GM12892 (cell line): ENCODE measurements around the gene RPL13.

Experiments used
- POLR2A ChIP-seq: IDR thresholded peaks from 2 replicates; pipeline ENCODE4 v1.6.1; 2011; ENCODE audit warnings: low read depth, low read length, control low read depth
- POLR2AphosphoS5 ChIP-seq: IDR thresholded peaks from 2 replicates; pipeline ENCODE4 v1.6.1; 2011; ENCODE audit warnings: low read depth, low read length, control low read depth
- TAF1 ChIP-seq: IDR thresholded peaks from 2 replicates; pipeline ENCODE4 v1.6.1; 2011; ENCODE audit warnings: low read depth, mild to moderate bottlenecking, control low read depth, low read length, borderline replicate concordance

DNA sequence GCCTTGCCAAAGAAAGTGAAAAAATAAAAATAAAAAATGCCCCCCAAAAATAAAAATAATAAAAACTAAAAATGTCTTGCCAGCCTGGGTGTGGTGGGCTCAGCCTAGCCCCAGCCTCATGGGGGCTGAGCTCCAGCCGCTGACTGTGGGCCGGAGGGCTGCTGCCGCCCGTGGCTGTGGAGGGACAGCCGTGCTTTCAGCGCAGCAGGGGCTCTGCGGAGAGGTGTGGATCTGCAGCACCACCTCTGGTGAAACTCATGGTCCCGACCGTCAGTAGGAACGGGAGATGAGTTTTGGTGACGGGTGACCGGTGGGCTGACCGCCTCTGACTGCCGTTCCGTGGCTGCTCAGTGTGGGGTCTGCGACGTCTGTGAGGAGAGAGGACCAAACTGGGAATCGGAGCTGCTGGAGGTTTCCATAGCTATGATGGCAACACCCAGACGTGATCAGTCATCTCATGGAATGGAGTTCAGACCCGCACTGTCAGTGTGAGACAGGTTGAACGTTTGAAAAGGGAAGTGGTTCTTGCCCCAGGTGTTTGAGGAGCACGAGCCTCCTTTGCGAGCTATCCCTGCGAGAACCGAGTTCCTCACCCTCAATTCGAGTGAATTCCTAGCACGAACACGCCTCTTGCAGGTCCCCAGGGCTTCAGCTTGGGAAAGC is 12.0 kb upstream of the RPL13 start:
- TF ChIP-seq POLR2A (no peak), POLR2AphosphoS5 (no peak), TAF1 (no peak)
